Body of pancreas (tissue), 4 donors: ENCODE data around the gene PTOV1. TPM values are rescaled to one million over a fixed set of nuclear protein-coding genes. Genes with fewer than 3 reads are reported as not detected.
"Not testable (repeated sequence)": the region's sequence is repeated elsewhere in the genome, so short reads cannot be mapped to it uniquely, and the experiment has no call there.

Source experiments
- ATAC-seq: fragments of 150-250 bp; one replicate; pipeline ENCODE4 v1.9.1; 2016
- DNase-seq, 4 donors: peaks; one replicate each; pipeline ENCODE4 v3.0.0-alpha.2; 2019
- H3K27ac ChIP-seq, 4 donors: fragments of 200-600 bp; sonication (generic); 1 replicate in 3 of 4; 2 replicates in 1 of 4; pipeline versions ENCODE4 v1.5.1 to v1.6.1; 2016 to 2019; ENCODE audit warnings: mild to moderate bottlenecking in 1 of 4, mixed read lengths in 1 of 4, moderate library complexity in 1 of 4
- H3K27me3 ChIP-seq, 2 donors: fragments of 200-600 bp; sonication (generic); one replicate each; pipeline ENCODE4 v1.6.0; 2016; ENCODE audit warnings: mild to moderate bottlenecking in 1 of 2
- H3K36me3 ChIP-seq, 2 donors: fragments of 200-600 bp; sonication (generic); replicated peaks in 1 of 2; 2 replicates each; pipeline ENCODE4 v1.5.1; 2016; ENCODE audit warnings: low read depth in 2 of 2; ENCODE audit not compliant: insufficient read depth in 1 of 2
- H3K4me1 ChIP-seq: fragments of 200-600 bp; sonication (generic); one replicate; pipeline ENCODE4 v1.6.0; 2016
- H3K4me3 ChIP-seq, 2 donors: fragments of 200-600 bp; sonication (generic); 1 replicate in 1 of 2; 2 replicates in 1 of 2; pipeline ENCODE4 v1.5.1; 2016 to 2019
- H3K9me3 ChIP-seq, 3 donors: fragments of 200-600 bp; sonication (generic); 1 replicate in 2 of 3; 2 replicates in 1 of 3; pipeline ENCODE4 v1.5.1; 2016
- POLR2A ChIP-seq, 3 donors: fragments of 450-650 bp; IDR thresholded peaks; one replicate each; pipeline ENCODE4 v1.6.1; 2016; ENCODE audit warnings: antibody characterized with exemption in 3 of 3, mild to moderate bottlenecking in 2 of 3
- WGBS, 2 donors: methylation state at CpG; one replicate each; pipeline ENCODE4 v1.1.5; 2017; 5-methylcytosine and 5-hydroxymethylcytosine counted together
- intact Hi-C: fragments of 100-400 bp; cut with DNase I; formaldehyde crosslinking; loops from one replicate; pipeline ENCODE4 v1.15.1; 2023
- total RNA-seq, 2 donors: library from RNA; depleted of rRNA; stranded (reverse); fragments of >200 nt; gene quantifications; one replicate each; pipeline ENCODE4 v1.1.0, GENCODE V29; 2016
- TF ChIP-seq, protein P1 (sequence below), 7 experiments: fragments of 450-650 bp in 4 of 7; fragments of 200-600 bp in 3 of 7; sonication (generic) in 3 of 7; IDR thresholded peaks; one replicate each; pipeline ENCODE4 v1.5.1; 2016 to 2019; ENCODE audit warnings: antibody characterized with exemption in 7 of 7

The PTOV1 gene
- total RNA-seq, 2 donors from 2014 or later = 69.0 to 70.2 TPM

DNA sequence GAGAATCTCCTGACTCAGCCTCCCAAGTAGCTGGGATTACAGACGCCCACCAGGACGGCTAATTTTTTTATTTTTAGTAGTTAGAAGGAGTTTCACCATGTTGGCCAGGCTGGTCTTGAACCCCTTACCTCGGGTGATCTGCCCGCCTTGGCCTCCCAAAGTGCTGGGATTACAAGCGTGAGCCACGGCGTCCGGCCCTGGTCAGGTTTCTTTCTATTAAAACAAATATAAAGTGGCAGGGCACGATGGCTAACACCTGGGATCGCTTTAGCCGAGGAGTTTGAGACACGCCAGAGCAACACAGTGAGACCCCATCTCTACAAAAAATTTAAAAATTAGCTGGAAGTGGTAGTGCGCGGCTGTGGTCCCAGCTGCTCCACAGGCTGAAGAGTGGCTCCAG, 34.4 kb upstream of the PTOV1 start:
- WGBS, 2 donors = 63 to 67% methylated on average over 14 of the region's 14 CpGs
- Histone ChIP-seq H3K4me1 (peaks cover 45% of the 10 kb centered on the region), H3K4me3 (no peak overlapping the region), H3K27ac (peak overlapping the region; percentile 36 to 95 (median 89)), H3K36me3 (no peaks in the 10 kb centered on the region), H3K9me3 (no peaks in the 10 kb centered on the region), H3K27me3 (no peaks in the 10 kb centered on the region)
- intact Hi-C loops = no loop called here
- ATAC-seq (no peak), DNase-seq (peak in 1 of 4 donors; percentile 33)
- TF ChIP-seq POLR2A (IDR thresholded peaks at IDR 0.05) = no peak
- TF ChIP-seq, protein P1, sequence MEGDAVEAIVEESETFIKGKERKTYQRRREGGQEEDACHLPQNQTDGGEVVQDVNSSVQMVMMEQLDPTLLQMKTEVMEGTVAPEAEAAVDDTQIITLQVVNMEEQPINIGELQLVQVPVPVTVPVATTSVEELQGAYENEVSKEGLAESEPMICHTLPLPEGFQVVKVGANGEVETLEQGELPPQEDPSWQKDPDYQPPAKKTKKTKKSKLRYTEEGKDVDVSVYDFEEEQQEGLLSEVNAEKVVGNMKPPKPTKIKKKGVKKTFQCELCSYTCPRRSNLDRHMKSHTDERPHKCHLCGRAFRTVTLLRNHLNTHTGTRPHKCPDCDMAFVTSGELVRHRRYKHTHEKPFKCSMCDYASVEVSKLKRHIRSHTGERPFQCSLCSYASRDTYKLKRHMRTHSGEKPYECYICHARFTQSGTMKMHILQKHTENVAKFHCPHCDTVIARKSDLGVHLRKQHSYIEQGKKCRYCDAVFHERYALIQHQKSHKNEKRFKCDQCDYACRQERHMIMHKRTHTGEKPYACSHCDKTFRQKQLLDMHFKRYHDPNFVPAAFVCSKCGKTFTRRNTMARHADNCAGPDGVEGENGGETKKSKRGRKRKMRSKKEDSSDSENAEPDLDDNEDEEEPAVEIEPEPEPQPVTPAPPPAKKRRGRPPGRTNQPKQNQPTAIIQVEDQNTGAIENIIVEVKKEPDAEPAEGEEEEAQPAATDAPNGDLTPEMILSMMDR (IDR thresholded peaks at IDR 0.05) = no peak

DNA sequence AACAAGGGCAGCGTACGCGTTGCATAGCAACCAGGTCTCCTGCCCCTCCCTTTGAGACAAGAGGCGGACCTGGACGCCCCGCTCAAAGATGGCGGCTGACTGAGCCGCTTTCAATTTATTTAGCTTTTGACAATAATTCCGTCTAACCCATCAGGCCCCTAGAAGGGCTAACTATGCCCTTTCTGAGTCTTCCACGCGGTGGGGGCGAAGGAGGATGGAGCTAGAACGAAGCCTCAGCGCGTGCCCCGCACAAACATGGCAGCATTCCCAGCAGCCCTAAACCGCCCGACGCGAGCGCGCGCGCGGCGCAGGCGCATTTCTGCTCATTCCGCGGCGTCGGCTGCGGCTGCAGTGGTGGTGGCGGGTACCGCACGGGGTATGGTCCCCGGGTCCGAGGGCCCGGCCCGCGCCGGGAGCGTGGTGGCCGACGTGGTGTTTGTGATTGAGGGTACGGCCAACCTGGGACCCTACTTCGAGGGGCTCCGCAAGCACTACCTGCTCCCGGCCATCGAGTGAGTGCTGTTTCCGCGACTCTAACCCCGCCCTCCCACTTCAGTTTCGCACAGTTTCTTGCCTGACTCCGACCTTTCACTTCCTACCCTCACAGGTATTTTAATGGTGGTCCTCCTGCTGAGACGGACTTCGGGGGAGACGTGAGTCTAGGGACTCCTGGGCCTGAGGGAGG, 32.9 kb upstream of the PTOV1 start, which contains the start of gene MED25:
TSS of gene MED25 (plus strand) at position 326 of the 685 bp plus-strand sequence. CDS start at position 379, 53 bp downstream.
- TF ChIP-seq, protein P1 (IDR thresholded peaks at IDR 0.05) = peak in 4 of 7 experiments; percentile 58 to 67 (median 61)
- peak in 2 of 3 donors; percentile 63 to 77 for TF ChIP-seq POLR2A (IDR thresholded peaks at IDR 0.05)
- 0% methylated on average over 31 to 57 of the region's 57 CpGs for WGBS, 2 donors
- Histone ChIP-seq H3K9me3 (no peaks in the 10 kb centered on the region), H3K4me1 (peaks cover 36% of the 10 kb centered on the region), H3K4me3 (peak within 1 kb of the TSS; percentile 29 to 79), H3K27ac (peak within 1 kb of the TSS; percentile 81 to 95 (median 89)), H3K36me3 (peaks cover 0 to 1% of the 10 kb centered on the region in 2 donors), H3K27me3 (no peaks in the 10 kb centered on the region)
- peak; percentile 83 to 85 (median 84) for DNase-seq
- intact Hi-C loops = no loop called here
- ATAC-seq = peak; percentile 61

GRCh38 chr19:49818649-49819370, 32.1 kb upstream of the PTOV1 start:
- TF ChIP-seq, protein P1 (IDR thresholded peaks at IDR 0.05) = no peak
- no peak for TF ChIP-seq POLR2A (IDR thresholded peaks at IDR 0.05)
- intact Hi-C loops = no loop called here

GRCh38 chr19:49819452-49820115, 31.4 kb upstream of the PTOV1 start:
- WGBS, 2 donors = 38% methylated on average over 7 of the region's 7 CpGs
- H3K27ac ChIP-seq = peak overlapping the region in 3 of 4 donors; percentile 86 to 95 (median 92)
- ATAC-seq, H3K9me3 ChIP-seq, intact Hi-C loops, H3K27me3 ChIP-seq, H3K36me3 ChIP-seq, H3K4me3 ChIP-seq: not testable (repeated sequence)
- DNase-seq = peak in 3 of 4 donors; percentile 44 to 59 (median 45)
- peaks cover 36% of the 10 kb centered on the region for H3K4me1 ChIP-seq

More at GRCh38 chr19:49818649-49819370, 32.1 kb upstream of the PTOV1 start:
- peaks cover 36% of the 10 kb centered on the region for H3K4me1 ChIP-seq
- ATAC-seq = no peak
- no peaks in the 10 kb centered on the region for H3K27me3 ChIP-seq
- DNase-seq = no peak
- H3K36me3 ChIP-seq = peaks cover 0 to 4% of the 10 kb centered on the region in 2 donors
- 10 to 17% methylated on average over 11 to 16 of the region's 16 CpGs for WGBS, 2 donors
- H3K4me3 ChIP-seq = peak overlapping the region; percentile 29 to 79
- H3K9me3 ChIP-seq = no peaks in the 10 kb centered on the region
- H3K27ac ChIP-seq = peak overlapping the region in 3 of 4 donors; percentile 86 to 95 (median 92)

DNA sequence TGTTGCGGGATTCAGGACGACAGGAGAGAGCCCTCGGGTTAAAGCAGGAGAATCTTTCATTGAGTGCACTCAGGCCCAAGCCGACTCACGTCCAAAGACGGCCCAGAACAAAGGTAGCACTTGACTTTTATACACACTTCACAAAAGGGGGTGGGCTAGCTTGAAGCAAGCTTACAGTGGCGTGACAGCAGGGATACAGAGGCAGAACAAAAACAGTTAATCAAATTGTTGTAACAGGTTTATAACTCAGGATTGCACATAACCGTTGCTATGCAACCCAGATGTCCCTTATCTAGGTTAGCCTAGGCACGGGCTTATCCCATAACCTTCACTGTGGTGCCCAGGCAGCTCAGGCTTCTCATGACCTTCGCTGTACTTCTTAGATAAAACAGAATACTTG, 30.8 kb upstream of the PTOV1 start:
- intact Hi-C loops = no loop called here
- Histone ChIP-seq H3K4me3 (no peak overlapping the region), H3K27me3 (no peaks in the 10 kb centered on the region), H3K9me3 (no peaks in the 10 kb centered on the region), H3K4me1 (peaks cover 36% of the 10 kb centered on the region), H3K36me3 (peaks cover 0 to 4% of the 10 kb centered on the region in 2 donors), H3K27ac (peak overlapping the region in 3 of 4 donors; percentile 86 to 95 (median 92))
- TF ChIP-seq, protein P1 (IDR thresholded peaks at IDR 0.05) = no peak
- peak in 2 of 3 donors; percentile 20 to 25 for TF ChIP-seq POLR2A (IDR thresholded peaks at IDR 0.05)
- ATAC-seq (peak; percentile 28), DNase-seq (peak; percentile 63 to 88 (median 74))
- 26 to 36% methylated on average over 7 to 10 of the region's 10 CpGs for WGBS, 2 donors
